ENCODE measurements around the gene GPC5. TPM values are rescaled to one million over a fixed set of nuclear protein-coding genes. Genes with fewer than 3 reads are reported as not detected.
A peak's percentile ranks its signal among the peaks of the same experiment; 100 is the strongest.
"Not testable (repeated sequence)": the region's sequence is repeated elsewhere in the genome, so short reads cannot be mapped to it uniquely, and the experiment has no call there.

The GPC5 gene
- total and polyA plus RNA-seq, 2 of the 8 experiments (the other 6 are each of a cell fraction or from before 2014, with no cell fraction given): 0.20 to 0.39 TPM

GRCh38 chr13:91352891-91353290, 45.5 kb upstream of the GPC5 start:
- ChIA-PET POLR2A (ENCODE audit: partially characterized antibody) (interaction anchor here (0.8 to 1.5 kb wide), 2 partner anchors 7 to 13 kb away, joined by 3 to 5 read pairs; no protein-coding TSS in a partner anchor), CTCF (ENCODE audit: partially characterized antibody) (interaction anchor here (1.0 kb wide), 1 partner anchor 44 kb away, joined by 3 read pairs; no protein-coding TSS in a partner anchor)
- peaks cover 20 to 26% of the 10 kb centered on the region in 2 experiments for H4K20me1 ChIP-seq (replicated peaks in 1 of 2; ENCODE audit: control insufficient read depth in 1 of 2, insufficient read depth in 2 of 2, low read length in 2 of 2)
- H2BK5ac ChIP-seq (ENCODE audit: low read depth, low read length); H2AFZ ChIP-seq (ENCODE audit: low read length); H3K27me3 ChIP-seq (replicated peaks in 1 of 4; ENCODE audit: control insufficient read depth in 3 of 4, extremely low read depth in 1 of 4, insufficient read depth in 3 of 4, low read length in 3 of 4); H3K4me2 ChIP-seq (ENCODE audit: insufficient read depth in 1 of 2, low read depth in 2 of 2, low read length in 2 of 2); H3K4me3 ChIP-seq (ENCODE audit: extremely low read depth in 1 of 4, insufficient read depth in 2 of 4, low read depth in 3 of 4, low read length in 4 of 4); FAIRE-seq; H3K9me3 ChIP-seq (ENCODE audit: insufficient read depth in 2 of 2, low read depth in 1 of 2, low read length in 1 of 2); H4K8ac ChIP-seq (ENCODE audit: extremely low read depth, insufficient read depth, low read length); DNase-seq (ENCODE audit: low read depth in 1 of 2, low spot score in 2 of 2); H3K23ac ChIP-seq (ENCODE audit: insufficient read length); H2BK120ac ChIP-seq (replicated peaks; ENCODE audit: low read depth, low read length); H2AK5ac ChIP-seq (ENCODE audit: low read depth, low read length); H2BK20ac ChIP-seq (ENCODE audit: low read length); H3K79me1 ChIP-seq (ENCODE audit: low read depth, low read length); H3K14ac ChIP-seq (ENCODE audit: insufficient read length); H3K18ac ChIP-seq (ENCODE audit: extremely low read depth, low read length); H2BK12ac ChIP-seq (ENCODE audit: low read depth, low read length); H4K5ac ChIP-seq (ENCODE audit: insufficient read length, low read depth, low read length); H3K27ac ChIP-seq (ENCODE audit: low read depth, low read length); H4K91ac ChIP-seq (replicated peaks; ENCODE audit: insufficient read length, low read length); H3K4me1 ChIP-seq (replicated peaks in 1 of 4; ENCODE audit: control insufficient read depth in 3 of 4, insufficient read depth in 4 of 4, low read length in 3 of 4); H3K9ac ChIP-seq (replicated peaks in 1 of 4; ENCODE audit: extremely low read depth in 1 of 4, low read depth in 3 of 4, low read length in 3 of 4); H2BK15ac ChIP-seq (ENCODE audit: low read length); H3K23me2 ChIP-seq (ENCODE audit: low read depth, low read length); H3K4ac ChIP-seq (replicated peaks; ENCODE audit: insufficient read length, low read depth, low read length); H3K56ac ChIP-seq (replicated peaks; ENCODE audit: insufficient read length, low read depth, low read length): not testable (repeated sequence)
- WGBS, 2 experiments (ENCODE audit: extremely low coverage in 1 of 2, insufficient coverage in 1 of 2, insufficient read length in 1 of 2, insufficient replicate concordance in 2 of 2, low coverage in 1 of 2, low lambda C conversion rate in 2 of 2, missing lambda C conversion rate in 1 of 2): 100% methylated on average over 5 of the region's 7 CpGs; no CpG with 5 or more reads in 1 of the 2 experiments
- TF ChIP-seq POLR2AphosphoS5 (IDR thresholded peaks at IDR 0.05; ENCODE audit: low read depth, low read length) (peak; percentile 43; the same call in 1 of the 2 replicates), POLR2A (IDR thresholded peaks at IDR 0.05; ENCODE audit: control extremely low read depth in 1 of 2, low read depth in 2 of 2, low read length in 2 of 2) (peak in 1 of 2 experiments; percentile 7; a peak in 2 of 3 replicates)
- H3K79me2 ChIP-seq (ENCODE audit: control insufficient read depth in 1 of 2, insufficient read depth in 2 of 2, low read length in 2 of 2): peaks cover 13 to 57% of the 10 kb centered on the region in 2 experiments
- peaks cover 19 to 85% (median 59%) of the 10 kb centered on the region in 4 experiments for H3K36me3 ChIP-seq (ENCODE audit: control insufficient read depth in 2 of 4, insufficient read depth in 4 of 4, low read length in 3 of 4)

All from H1 (cell line).